RWPE2 (cell line): ENCODE data around the gene MAP7.

Source experiments
- ATAC-seq: fragments of 200-7000 bp; cut with Tn5 transposase; 3 replicates; pipeline ENCODE4 v1.9.1; 2021; ENCODE audit warnings: low read depth
- DNase-seq: peaks from one replicate; pipeline ENCODE4 v3.0.0-alpha.2; 2020; ENCODE audit warnings: low spot score
- H3K27ac ChIP-seq: fragments of 450-650 bp; 2 replicates; pipeline ENCODE4 v1.5.1; 2017; ENCODE audit warnings: mild to moderate bottlenecking; ENCODE audit not compliant: poor library complexity, severe bottlenecking
- H3K27me3 ChIP-seq: fragments of 250-450 bp; sonication (Bioruptor Pico); 2 replicates; pipeline ENCODE4 v1.5.1; 2021; ENCODE audit warnings: mild to moderate bottlenecking, moderate library complexity; ENCODE audit not compliant: insufficient read depth, poor library complexity, severe bottlenecking
- H3K36me3 ChIP-seq: fragments of 250-450 bp; sonication (Bioruptor Pico); 2 replicates; pipeline ENCODE4 v1.5.1; 2020; ENCODE audit warnings: low read depth, mild to moderate bottlenecking, moderate library complexity
- H3K4me1 ChIP-seq: fragments of 250-450 bp; sonication (Bioruptor Pico); 2 replicates; pipeline ENCODE4 v1.5.1; 2021; ENCODE audit warnings: mild to moderate bottlenecking, moderate library complexity; ENCODE audit not compliant: insufficient read depth, poor library complexity, severe bottlenecking
- H3K4me3 ChIP-seq: fragments of 250-450 bp; sonication (Bioruptor Pico); 2 replicates; pipeline ENCODE4 v1.5.1; 2021; ENCODE audit warnings: mild to moderate bottlenecking, moderate library complexity; ENCODE audit not compliant: severe bottlenecking
- H3K9me3 ChIP-seq: fragments of 250-450 bp; sonication (Bioruptor Pico); 2 replicates; pipeline ENCODE4 v1.5.1; 2021; ENCODE audit warnings: mild to moderate bottlenecking, moderate library complexity; ENCODE audit not compliant: severe bottlenecking
- CTCF ChIP-seq: fragments of 450-650 bp; IDR thresholded peaks from one replicate; pipeline ENCODE4 v1.5.1; 2017; ENCODE audit warnings: mild to moderate bottlenecking, moderate library complexity; ENCODE audit not compliant: poor library complexity, severe bottlenecking

The MAP7 gene

GRCh38 chr6:136317971-136318370, 232.3 kb downstream of the MAP7 start:
- no peaks in the 10 kb centered on the region for H3K4me1 ChIP-seq

DNA sequence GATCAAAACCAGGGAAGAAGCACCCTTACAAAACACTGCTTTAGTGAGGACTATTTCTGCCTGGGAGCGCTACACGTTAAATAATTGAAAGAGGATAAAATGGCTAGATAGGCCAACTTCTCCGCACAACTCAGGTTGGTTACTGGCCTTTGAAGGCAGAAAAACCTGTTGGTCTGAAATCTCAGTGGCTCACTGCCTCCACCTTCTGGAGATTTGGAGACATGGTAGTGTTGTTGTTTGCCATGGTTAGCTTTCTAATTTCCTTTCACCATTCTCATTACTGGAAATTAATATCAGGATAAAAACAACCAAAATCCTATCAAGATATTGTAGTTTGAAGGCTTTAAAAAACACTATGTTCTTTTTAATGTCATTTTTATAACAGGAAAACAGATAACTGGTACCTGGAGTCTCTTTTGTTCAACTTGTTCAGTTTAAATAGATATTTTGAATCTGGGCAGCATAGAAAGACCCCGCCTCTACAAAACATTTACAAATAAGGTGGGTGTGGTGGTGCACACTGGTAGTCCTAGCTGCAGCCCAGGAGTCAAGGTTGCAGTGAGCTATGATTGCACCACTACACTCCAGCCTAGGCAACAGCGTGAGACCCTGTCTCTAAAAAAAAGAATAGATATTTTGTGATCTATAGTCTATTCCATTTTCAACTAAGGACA, 233.1 kb downstream of the MAP7 start:
- H3K4me1 ChIP-seq = no peaks in the 10 kb centered on the region
- H3K27me3 ChIP-seq = no peaks in the 10 kb centered on the region
- H3K4me3 ChIP-seq = no peak overlapping the region
- no peaks in the 10 kb centered on the region for H3K36me3 ChIP-seq
- TF ChIP-seq CTCF = peak; percentile 84
- peak; percentile 71 for ATAC-seq
- no peaks in the 10 kb centered on the region for H3K9me3 ChIP-seq
- no peak for DNase-seq
- no peak overlapping the region for H3K27ac ChIP-seq

More at GRCh38 chr6:136317971-136318370, 232.3 kb downstream of the MAP7 start:
- no peak for TF ChIP-seq CTCF
- no peaks in the 10 kb centered on the region for H3K9me3 ChIP-seq
- no peak overlapping the region for H3K27ac ChIP-seq
- H3K27me3 ChIP-seq = no peaks in the 10 kb centered on the region
- no peak for ATAC-seq
- no peaks in the 10 kb centered on the region for H3K36me3 ChIP-seq
- DNase-seq = no peak
- H3K4me3 ChIP-seq = no peak overlapping the region

DNA sequence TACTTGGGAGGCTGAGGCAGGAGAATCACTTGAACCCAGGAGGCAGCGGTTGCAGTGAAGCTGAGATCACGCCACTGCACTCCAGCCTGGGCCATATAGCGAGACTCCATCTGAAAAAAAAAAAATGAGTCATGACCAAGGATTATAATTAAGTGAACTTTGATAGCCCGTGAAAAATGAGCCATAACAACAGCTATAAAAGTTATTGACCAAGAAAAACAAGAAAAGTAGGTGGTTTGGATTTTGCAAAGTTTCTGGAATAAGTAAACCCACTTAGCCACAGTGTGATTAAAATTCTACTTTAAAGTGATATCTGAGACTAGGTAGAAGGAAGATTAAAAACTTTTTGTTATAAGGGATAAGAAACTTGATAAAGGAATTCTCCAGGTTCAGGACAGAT, 234.6 kb downstream of the MAP7 start:
- H3K36me3 ChIP-seq = no peaks in the 10 kb centered on the region
- H3K4me3 ChIP-seq = no peak overlapping the region
- no peaks in the 10 kb centered on the region for H3K9me3 ChIP-seq
- H3K27me3 ChIP-seq = no peaks in the 10 kb centered on the region
- ATAC-seq = no peak
- TF ChIP-seq CTCF = no peak
- no peak overlapping the region for H3K27ac ChIP-seq
- no peak for DNase-seq
- no peaks in the 10 kb centered on the region for H3K4me1 ChIP-seq

DNA sequence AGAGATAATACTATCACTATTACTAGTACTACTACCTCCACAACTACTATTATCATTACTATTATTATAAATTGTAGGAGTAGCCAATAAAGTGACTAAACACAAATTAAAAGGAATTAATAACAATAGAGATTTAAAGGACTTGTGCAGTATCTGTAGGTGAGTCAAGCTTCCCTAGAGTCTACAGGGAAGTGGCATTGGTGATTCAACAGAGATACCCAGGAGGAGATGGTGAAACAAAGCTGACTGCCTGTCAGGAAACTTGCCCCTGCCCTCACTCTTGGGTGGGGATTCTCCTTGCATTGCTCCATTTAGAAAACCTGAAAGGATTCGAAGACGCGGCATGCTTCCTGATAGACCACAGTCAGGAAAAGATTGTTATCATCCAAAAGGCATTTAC, 237.2 kb downstream of the MAP7 start:
- Histone ChIP-seq H3K4me1 (no peaks in the 10 kb centered on the region), H3K36me3 (no peaks in the 10 kb centered on the region), H3K9me3 (no peaks in the 10 kb centered on the region), H3K4me3 (no peak overlapping the region), H3K27ac (no peak overlapping the region), H3K27me3 (no peaks in the 10 kb centered on the region)
- ATAC-seq = no peak
- DNase-seq = no peak
- no peak for TF ChIP-seq CTCF

GRCh38 chr6:136309729-136310311, 240.4 kb downstream of the MAP7 start:
- Histone ChIP-seq H3K27me3 (no peaks in the 10 kb centered on the region), H3K9me3 (no peaks in the 10 kb centered on the region), H3K4me3 (no peak overlapping the region), H3K4me1 (no peaks in the 10 kb centered on the region), H3K36me3 (no peaks in the 10 kb centered on the region), H3K27ac (no peak overlapping the region)
- ATAC-seq = no peak
- TF ChIP-seq CTCF = no peak
- no peak for DNase-seq
